Measurements from ENCODE around the gene MYH11.

MYH11 gene

DNA sequence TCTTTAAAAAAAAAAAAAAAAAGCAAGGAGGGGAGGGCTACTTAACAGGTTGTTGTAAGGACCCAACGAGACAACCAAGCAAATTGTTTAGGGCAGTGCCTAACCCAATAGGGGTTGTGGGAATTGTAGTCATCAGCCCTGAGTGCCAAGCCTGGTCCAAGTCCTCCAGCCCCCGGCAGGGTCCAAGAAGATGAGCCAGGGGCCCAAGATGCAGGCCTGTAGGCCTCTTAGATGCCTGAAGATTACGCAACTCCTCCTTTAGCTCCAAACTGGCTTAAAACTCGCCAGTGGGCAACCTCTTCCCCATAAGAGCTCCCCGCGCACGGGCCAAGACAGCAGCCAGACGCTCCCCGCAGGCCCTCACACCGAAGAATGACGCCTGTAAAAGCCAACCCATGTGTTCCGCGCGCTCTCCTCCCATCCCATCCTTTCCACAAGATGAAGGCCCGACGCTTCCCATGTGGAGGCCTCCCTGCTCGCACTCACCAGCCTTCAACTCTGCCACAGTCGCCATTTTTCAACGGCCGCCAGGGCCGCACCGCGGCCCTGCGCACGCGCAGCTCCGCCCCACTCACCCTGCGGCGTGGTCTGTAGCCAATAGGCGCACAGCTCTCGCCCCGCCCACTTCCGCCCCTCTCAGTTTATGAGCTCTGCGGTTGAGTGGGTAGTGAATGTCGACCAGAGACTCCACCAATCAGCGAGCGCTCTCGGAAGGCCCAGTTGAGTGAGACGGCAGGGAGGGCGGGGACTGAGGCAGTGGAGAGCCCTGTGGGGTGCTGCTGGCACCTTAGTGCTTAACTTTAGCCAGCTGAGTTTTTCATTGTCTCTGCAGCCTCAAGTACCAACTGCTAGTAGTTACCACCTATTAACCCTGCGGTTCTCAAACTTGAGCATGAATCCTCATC, 31.5 kb upstream of the MYH11 start, which contains the start of gene CEP20:
TSS of gene CEP20 (minus strand) at position 532 of the 905 bp plus-strand sequence. CDS start at position 514, 18 bp downstream.
- peak; percentile 100 for DNase-seq (ENCODE audit: low spot score)
- in situ Hi-C loops (cut with MboI; ENCODE audit: low sequenced_read_pairs, unreplicated experiment), result no loop called here
- TF ChIP-seq, protein P1, sequence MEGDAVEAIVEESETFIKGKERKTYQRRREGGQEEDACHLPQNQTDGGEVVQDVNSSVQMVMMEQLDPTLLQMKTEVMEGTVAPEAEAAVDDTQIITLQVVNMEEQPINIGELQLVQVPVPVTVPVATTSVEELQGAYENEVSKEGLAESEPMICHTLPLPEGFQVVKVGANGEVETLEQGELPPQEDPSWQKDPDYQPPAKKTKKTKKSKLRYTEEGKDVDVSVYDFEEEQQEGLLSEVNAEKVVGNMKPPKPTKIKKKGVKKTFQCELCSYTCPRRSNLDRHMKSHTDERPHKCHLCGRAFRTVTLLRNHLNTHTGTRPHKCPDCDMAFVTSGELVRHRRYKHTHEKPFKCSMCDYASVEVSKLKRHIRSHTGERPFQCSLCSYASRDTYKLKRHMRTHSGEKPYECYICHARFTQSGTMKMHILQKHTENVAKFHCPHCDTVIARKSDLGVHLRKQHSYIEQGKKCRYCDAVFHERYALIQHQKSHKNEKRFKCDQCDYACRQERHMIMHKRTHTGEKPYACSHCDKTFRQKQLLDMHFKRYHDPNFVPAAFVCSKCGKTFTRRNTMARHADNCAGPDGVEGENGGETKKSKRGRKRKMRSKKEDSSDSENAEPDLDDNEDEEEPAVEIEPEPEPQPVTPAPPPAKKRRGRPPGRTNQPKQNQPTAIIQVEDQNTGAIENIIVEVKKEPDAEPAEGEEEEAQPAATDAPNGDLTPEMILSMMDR (IDR thresholded peaks at IDR 0.05; ENCODE audit: borderline replicate concordance, control extremely low read depth, extremely low read depth, insufficient read depth, missing control alignments), result no peak

DNA sequence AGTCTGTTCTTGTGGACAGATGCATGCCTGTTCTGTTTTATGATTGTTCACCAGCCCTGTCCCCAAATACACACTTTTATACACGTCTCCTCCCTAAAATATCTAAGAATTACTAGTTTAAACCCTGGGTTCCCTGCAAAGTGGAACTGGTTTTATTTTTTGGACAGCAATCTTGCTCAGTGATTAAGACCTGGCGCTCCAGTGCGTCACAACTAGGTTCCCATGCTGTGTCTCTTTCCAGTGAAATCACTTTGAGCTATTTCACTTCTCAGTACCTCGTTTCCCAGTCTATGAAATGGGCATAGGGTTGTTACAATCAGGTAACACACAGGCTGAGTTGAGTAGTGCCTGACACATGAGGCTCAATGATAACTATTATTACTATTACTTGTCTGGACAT, 30.5 kb upstream of the MYH11 start:
- no peak for DNase-seq (ENCODE audit: low spot score)
- TF ChIP-seq, protein P1 (IDR thresholded peaks at IDR 0.05; ENCODE audit: borderline replicate concordance, control extremely low read depth, extremely low read depth, insufficient read depth, missing control alignments), result no peak
- in situ Hi-C loops (cut with MboI; ENCODE audit: low sequenced_read_pairs, unreplicated experiment), result no loop called here

DNA sequence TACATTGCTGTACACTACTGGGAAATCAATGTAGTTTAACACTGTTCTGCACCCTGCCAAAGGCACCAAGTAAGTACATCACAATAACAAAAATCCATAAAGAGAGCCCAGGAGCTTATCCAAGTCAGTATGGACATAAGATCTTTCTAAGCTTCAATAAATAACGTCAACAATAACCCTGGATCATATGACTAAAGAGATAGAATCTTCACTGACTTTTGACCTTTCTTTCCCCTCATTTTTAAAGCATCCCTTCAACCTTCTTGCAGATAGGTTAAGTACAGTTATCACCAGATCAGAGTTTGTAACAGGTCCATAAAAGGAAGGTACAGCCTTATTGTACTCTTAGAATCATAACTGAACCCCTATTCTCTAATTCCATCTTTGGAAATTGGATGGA, 29.2 kb upstream of the MYH11 start:
- TF ChIP-seq, protein P1 (IDR thresholded peaks at IDR 0.05; ENCODE audit: borderline replicate concordance, control extremely low read depth, extremely low read depth, insufficient read depth, missing control alignments), result no peak
- no peak for DNase-seq (ENCODE audit: low spot score)
- in situ Hi-C loops (cut with MboI; ENCODE audit: low sequenced_read_pairs, unreplicated experiment), result no loop called here

DNA sequence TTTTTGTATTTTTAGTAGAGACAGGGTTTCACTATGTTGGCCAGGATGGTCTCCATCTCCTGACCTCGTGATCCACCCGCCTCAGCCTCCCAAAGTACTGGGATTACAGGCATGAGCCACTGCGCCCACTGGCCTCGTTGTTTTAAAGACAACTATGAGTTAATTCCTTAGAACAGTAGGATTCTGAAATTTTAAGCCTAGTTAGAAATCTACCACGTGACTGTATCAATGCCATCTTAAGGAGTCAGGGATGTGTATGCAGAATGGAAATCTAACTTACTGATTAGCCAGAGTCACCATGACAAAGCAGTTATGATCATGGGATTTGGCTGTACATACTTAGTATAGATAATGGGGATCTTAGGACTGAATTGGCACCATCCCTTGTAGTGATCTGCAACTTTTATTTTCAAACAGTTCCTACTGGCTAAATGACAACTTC, 28.8 kb upstream of the MYH11 start:
- TF ChIP-seq, protein P1 (IDR thresholded peaks at IDR 0.05; ENCODE audit: borderline replicate concordance, control extremely low read depth, extremely low read depth, insufficient read depth, missing control alignments), result no peak
- no peak for DNase-seq (ENCODE audit: low spot score)
- in situ Hi-C loops (cut with MboI; ENCODE audit: low sequenced_read_pairs, unreplicated experiment), result no loop called here

DNA sequence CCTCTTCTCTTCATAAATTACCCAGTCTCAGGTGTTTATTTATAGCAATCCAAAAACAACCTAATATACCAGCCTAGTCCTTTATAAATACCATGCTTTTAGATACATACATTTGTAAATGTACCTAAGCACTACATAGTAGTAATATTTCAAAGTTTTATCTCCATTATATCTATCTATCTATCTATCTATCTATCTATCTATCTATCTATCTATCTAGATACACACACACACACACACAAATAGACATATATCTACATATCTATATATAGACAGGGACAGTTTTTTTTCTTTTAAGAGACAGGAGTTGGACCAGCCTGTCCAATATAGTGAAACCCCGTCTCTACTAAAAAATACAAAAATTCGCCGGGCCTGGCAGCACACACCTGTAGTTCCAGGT, 25.7 kb upstream of the MYH11 start:
- TF ChIP-seq, protein P1 (IDR thresholded peaks at IDR 0.05; ENCODE audit: borderline replicate concordance, control extremely low read depth, extremely low read depth, insufficient read depth, missing control alignments), result no peak
- in situ Hi-C loops (cut with MboI; ENCODE audit: low sequenced_read_pairs, unreplicated experiment), result no loop called here
- DNase-seq (ENCODE audit: low spot score), result no peak

DNA sequence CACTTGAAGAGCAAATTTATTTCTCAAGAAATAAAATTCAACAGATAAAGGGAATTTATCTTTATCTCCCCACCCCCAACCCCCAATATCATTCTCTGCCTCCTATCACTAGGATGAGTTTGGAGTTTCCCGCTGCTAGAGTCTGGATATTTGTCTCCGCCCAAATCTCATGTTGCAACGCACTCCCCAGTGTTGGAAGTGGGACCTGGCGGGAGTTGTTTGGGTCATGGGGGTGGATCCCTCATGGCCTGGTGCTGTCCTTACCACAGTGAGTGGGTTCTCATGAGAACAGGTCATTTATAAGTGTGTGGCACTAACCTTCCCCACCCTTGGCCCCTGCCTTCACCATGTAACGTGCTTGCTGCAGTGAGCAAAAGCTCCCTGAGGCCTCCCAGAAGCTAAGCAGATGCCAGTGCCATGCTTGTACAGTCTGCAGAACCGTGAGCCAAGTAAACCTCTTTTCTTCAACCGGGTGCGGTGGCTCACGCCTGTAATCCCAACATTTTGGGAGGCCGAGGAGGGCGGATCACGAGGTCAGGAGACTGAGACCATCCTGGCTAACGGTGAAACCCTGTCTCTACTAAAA, 25.1 kb upstream of the MYH11 start:
- in situ Hi-C loops (cut with MboI; ENCODE audit: low sequenced_read_pairs, unreplicated experiment), result no loop called here
- TF ChIP-seq, protein P1 (IDR thresholded peaks at IDR 0.05; ENCODE audit: borderline replicate concordance, control extremely low read depth, extremely low read depth, insufficient read depth, missing control alignments), result no peak
- no peak for DNase-seq (ENCODE audit: low spot score)

All from GM13976 (cell line).